ENCODE measurements around the gene IRF7.

GRCh38 chr11:608791-609251 is 6.9 kb downstream of the IRF7 start:
- TF ChIP-seq CTCF (IDR thresholded peaks at IDR 0.05) (no peak), POLR2A (IDR thresholded peaks at IDR 0.05) (no peak)

Measured in transverse colon (tissue), 3 donors.